Liver (tissue), 9 donors: ENCODE data around the gene ERBB4. TPM values are rescaled to one million over a fixed set of nuclear protein-coding genes. Genes with fewer than 3 reads are reported as not detected.

Experiments used
- DNase-seq: peaks from one replicate; pipeline ENCODE4 v3.0.0-alpha.2; 2017; ENCODE audit warnings: low spot score
- H3K27ac ChIP-seq, 2 donors: one replicate each; pipeline ENCODE4 v1.7.0; 2013; ENCODE audit warnings: inconsistent platforms in 2 of 2, low read length in 2 of 2, control low read depth in 1 of 2, low read depth in 1 of 2, mild to moderate bottlenecking in 1 of 2
- H3K27me3 ChIP-seq, 4 donors: one replicate each; pipeline versions ENCODE4 v1.6.1 to v1.7.0; 2013; ENCODE audit warnings: low read length in 3 of 4, inconsistent platforms in 1 of 4, mild to moderate bottlenecking in 1 of 4, moderate library complexity in 1 of 4; ENCODE audit not compliant: control insufficient read depth in 4 of 4, insufficient read depth in 4 of 4
- H3K36me3 ChIP-seq, 4 donors: one replicate each; pipeline versions ENCODE4 v1.6.1 to v1.7.0; 2013; ENCODE audit warnings: low read length in 3 of 4, mild to moderate bottlenecking in 3 of 4, low read depth in 1 of 4, moderate library complexity in 1 of 4; ENCODE audit not compliant: control insufficient read depth in 4 of 4, insufficient read depth in 3 of 4
- H3K4me1 ChIP-seq, 4 donors: one replicate each; pipeline versions ENCODE4 v1.6.1 to v1.7.0; 2013; ENCODE audit warnings: low read length in 3 of 4, mild to moderate bottlenecking in 3 of 4, moderate library complexity in 1 of 4; ENCODE audit not compliant: control insufficient read depth in 4 of 4, insufficient read depth in 4 of 4
- H3K4me3 ChIP-seq, 3 donors: one replicate each; pipeline versions ENCODE4 v1.6.1 to v1.7.0; 2013; ENCODE audit warnings: low read length in 3 of 3, control low read depth in 1 of 3, low read depth in 1 of 3, mild to moderate bottlenecking in 1 of 3
- H3K9ac ChIP-seq, 2 donors: one replicate each; pipeline ENCODE4 v1.7.0; 2013; ENCODE audit warnings: low read length in 2 of 2, mild to moderate bottlenecking in 2 of 2, moderate library complexity in 2 of 2, control low read depth in 1 of 2, low read depth in 1 of 2
- H3K9me3 ChIP-seq, 4 donors: one replicate each; pipeline versions ENCODE4 v1.6.1 to v1.7.0; 2013; ENCODE audit warnings: low read length in 3 of 4; ENCODE audit not compliant: control insufficient read depth in 4 of 4
- ATF3 ChIP-seq: IDR thresholded peaks from 2 replicates; pipeline ENCODE4 v1.6.1; 2016; ENCODE audit warnings: antibody characterized with exemption
- EGR1 ChIP-seq, 2 donors: IDR thresholded peaks; 2 replicates each; pipeline ENCODE4 v1.6.1; 2016 to 2018; ENCODE audit warnings: antibody characterized with exemption in 2 of 2, low read depth in 2 of 2
- FOXA1 ChIP-seq: IDR thresholded peaks from 2 replicates; pipeline ENCODE4 v1.6.1; 2016; ENCODE audit warnings: antibody characterized with exemption
- FOXA2 ChIP-seq: IDR thresholded peaks from 2 replicates; pipeline ENCODE4 v1.6.1; 2016; ENCODE audit warnings: antibody characterized with exemption
- GABPA ChIP-seq, 2 donors: IDR thresholded peaks in 1 of 2; conservative IDR thresholded peaks in 1 of 2; 2 replicates each; pipeline ENCODE4 v1.6.1; 2016; ENCODE audit warnings: antibody characterized with exemption in 2 of 2, mild to moderate bottlenecking in 1 of 2, moderate library complexity in 1 of 2
- HNF4A ChIP-seq, 2 donors: conservative IDR thresholded peaks; 2 replicates each; pipeline ENCODE4 v1.6.1; 2016; ENCODE audit warnings: antibody characterized with exemption in 2 of 2, mild to moderate bottlenecking in 2 of 2
- NR2F2 ChIP-seq: IDR thresholded peaks from 2 replicates; pipeline ENCODE4 v1.6.1; 2016; ENCODE audit warnings: antibody characterized with exemption
- RAD21 ChIP-seq, 2 donors: IDR thresholded peaks; 2 replicates each; pipeline ENCODE4 v1.6.1; 2016; ENCODE audit warnings: antibody characterized with exemption in 2 of 2, mild to moderate bottlenecking in 2 of 2
- RXRA ChIP-seq, 2 donors: IDR thresholded peaks; 2 replicates each; pipeline ENCODE4 v1.6.1; 2017 to 2018; ENCODE audit warnings: antibody characterized with exemption in 2 of 2, mild to moderate bottlenecking in 1 of 2
- SP1 ChIP-seq: IDR thresholded peaks from 2 replicates; pipeline ENCODE4 v1.6.1; 2018; ENCODE audit warnings: antibody characterized with exemption, mild to moderate bottlenecking
- TAF1 ChIP-seq: conservative IDR thresholded peaks from 2 replicates; pipeline ENCODE4 v1.6.1; 2016; ENCODE audit warnings: antibody characterized with exemption, mild to moderate bottlenecking
- YY1 ChIP-seq: IDR thresholded peaks from 2 replicates; pipeline ENCODE4 v1.6.1; 2016; ENCODE audit warnings: antibody characterized with exemption, mild to moderate bottlenecking
- WGBS: extraction: QIAGEN DNeasy Blood & Tissue Kit; methylation state at CpG from one replicate; pipeline ENCODE4 v1.1.7; 2013; 5-methylcytosine and 5-hydroxymethylcytosine counted together
- polyA plus RNA-seq, 2 donors: library from polyadenylated mRNA; stranded (reverse) in 1 of 2; unstranded in 1 of 2; fragments of 200-250 nt in 1 of 2; fragments of >200 nt in 1 of 2; fragmentation: Nextera tagmentation in 1 of 2; extraction: Ambion mirVana in 1 of 2; gene quantifications; one replicate each; pipeline versions ENCODE4 v1.2.1 to v1.2.3, GENCODE V29; 2013 to 2015
- total RNA-seq, 2 donors: library from RNA; depleted of rRNA; stranded (reverse); fragments of >200 nt; gene quantifications; one replicate each; pipeline ENCODE4 v1.2.3, GENCODE V29; 2014
- TF ChIP-seq, protein P1 (sequence below): fragments of 150-350 bp; IDR thresholded peaks from 2 replicates; pipeline ENCODE4 v1.5.1; 2017; ENCODE audit warnings: improper control_type of control experiment, low read depth, low read length; ENCODE audit not compliant: missing input control
- TF ChIP-seq, protein P2 (sequence below): IDR thresholded peaks from 2 replicates; pipeline ENCODE4 v1.6.1; 2016; ENCODE audit warnings: antibody characterized with exemption, mild to moderate bottlenecking
- TF ChIP-seq, protein P3 (sequence below): IDR thresholded peaks from 2 replicates; pipeline ENCODE4 v1.6.1; 2016; ENCODE audit warnings: antibody characterized with exemption
- TF ChIP-seq, protein P4 (sequence below): IDR thresholded peaks from 2 replicates; pipeline ENCODE4 v1.6.1; 2016; ENCODE audit warnings: antibody characterized with exemption
- donor health status: healthy.
- donor health status: healthy.
- donor health status: healthy.
- donor health status: healthy.
- donor health status: healthy.

ERBB4 gene
- total and polyA plus RNA-seq, 4 donors: 0.03 to 0.42 TPM; not detected in 2

- WGBS: 67% methylated on average over 3 of the region's 3 CpGs
- no peak for DNase-seq
- Histone ChIP-seq H3K4me3 (no peak overlapping the region), H3K36me3 (no peaks in the 10 kb centered on the region), H3K27ac (no peak overlapping the region), H3K4me1 (no peaks in the 10 kb centered on the region), H3K9ac (no peak overlapping the region), H3K9me3 (no peaks in the 10 kb centered on the region), H3K27me3 (no peaks in the 10 kb centered on the region)
- TF ChIP-seq NR2F2 (no peak), RXRA (IDR thresholded peaks at IDR 0.05) (no peak), FOXA1 (no peak), SP1 (no peak), EGR1 (IDR thresholded peaks at IDR 0.05; ENCODE audit: low read depth in 2 of 2) (no peak), RAD21 (IDR thresholded peaks at IDR 0.05) (no peak), GABPA (IDR thresholded peaks at IDR 0.05 in 1 of 2, conservative IDR thresholded peaks at IDR 0.05 in 1 of 2) (no peak), HNF4A (conservative IDR thresholded peaks at IDR 0.05) (no peak), FOXA2 (no peak), ATF3 (no peak), TAF1 (no peak)
- TF ChIP-seq, protein P1, sequence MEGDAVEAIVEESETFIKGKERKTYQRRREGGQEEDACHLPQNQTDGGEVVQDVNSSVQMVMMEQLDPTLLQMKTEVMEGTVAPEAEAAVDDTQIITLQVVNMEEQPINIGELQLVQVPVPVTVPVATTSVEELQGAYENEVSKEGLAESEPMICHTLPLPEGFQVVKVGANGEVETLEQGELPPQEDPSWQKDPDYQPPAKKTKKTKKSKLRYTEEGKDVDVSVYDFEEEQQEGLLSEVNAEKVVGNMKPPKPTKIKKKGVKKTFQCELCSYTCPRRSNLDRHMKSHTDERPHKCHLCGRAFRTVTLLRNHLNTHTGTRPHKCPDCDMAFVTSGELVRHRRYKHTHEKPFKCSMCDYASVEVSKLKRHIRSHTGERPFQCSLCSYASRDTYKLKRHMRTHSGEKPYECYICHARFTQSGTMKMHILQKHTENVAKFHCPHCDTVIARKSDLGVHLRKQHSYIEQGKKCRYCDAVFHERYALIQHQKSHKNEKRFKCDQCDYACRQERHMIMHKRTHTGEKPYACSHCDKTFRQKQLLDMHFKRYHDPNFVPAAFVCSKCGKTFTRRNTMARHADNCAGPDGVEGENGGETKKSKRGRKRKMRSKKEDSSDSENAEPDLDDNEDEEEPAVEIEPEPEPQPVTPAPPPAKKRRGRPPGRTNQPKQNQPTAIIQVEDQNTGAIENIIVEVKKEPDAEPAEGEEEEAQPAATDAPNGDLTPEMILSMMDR: no peak
- TF ChIP-seq, protein P2, sequence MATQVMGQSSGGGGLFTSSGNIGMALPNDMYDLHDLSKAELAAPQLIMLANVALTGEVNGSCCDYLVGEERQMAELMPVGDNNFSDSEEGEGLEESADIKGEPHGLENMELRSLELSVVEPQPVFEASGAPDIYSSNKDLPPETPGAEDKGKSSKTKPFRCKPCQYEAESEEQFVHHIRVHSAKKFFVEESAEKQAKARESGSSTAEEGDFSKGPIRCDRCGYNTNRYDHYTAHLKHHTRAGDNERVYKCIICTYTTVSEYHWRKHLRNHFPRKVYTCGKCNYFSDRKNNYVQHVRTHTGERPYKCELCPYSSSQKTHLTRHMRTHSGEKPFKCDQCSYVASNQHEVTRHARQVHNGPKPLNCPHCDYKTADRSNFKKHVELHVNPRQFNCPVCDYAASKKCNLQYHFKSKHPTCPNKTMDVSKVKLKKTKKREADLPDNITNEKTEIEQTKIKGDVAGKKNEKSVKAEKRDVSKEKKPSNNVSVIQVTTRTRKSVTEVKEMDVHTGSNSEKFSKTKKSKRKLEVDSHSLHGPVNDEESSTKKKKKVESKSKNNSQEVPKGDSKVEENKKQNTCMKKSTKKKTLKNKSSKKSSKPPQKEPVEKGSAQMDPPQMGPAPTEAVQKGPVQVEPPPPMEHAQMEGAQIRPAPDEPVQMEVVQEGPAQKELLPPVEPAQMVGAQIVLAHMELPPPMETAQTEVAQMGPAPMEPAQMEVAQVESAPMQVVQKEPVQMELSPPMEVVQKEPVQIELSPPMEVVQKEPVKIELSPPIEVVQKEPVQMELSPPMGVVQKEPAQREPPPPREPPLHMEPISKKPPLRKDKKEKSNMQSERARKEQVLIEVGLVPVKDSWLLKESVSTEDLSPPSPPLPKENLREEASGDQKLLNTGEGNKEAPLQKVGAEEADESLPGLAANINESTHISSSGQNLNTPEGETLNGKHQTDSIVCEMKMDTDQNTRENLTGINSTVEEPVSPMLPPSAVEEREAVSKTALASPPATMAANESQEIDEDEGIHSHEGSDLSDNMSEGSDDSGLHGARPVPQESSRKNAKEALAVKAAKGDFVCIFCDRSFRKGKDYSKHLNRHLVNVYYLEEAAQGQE: no peak
- TF ChIP-seq, protein P3, sequence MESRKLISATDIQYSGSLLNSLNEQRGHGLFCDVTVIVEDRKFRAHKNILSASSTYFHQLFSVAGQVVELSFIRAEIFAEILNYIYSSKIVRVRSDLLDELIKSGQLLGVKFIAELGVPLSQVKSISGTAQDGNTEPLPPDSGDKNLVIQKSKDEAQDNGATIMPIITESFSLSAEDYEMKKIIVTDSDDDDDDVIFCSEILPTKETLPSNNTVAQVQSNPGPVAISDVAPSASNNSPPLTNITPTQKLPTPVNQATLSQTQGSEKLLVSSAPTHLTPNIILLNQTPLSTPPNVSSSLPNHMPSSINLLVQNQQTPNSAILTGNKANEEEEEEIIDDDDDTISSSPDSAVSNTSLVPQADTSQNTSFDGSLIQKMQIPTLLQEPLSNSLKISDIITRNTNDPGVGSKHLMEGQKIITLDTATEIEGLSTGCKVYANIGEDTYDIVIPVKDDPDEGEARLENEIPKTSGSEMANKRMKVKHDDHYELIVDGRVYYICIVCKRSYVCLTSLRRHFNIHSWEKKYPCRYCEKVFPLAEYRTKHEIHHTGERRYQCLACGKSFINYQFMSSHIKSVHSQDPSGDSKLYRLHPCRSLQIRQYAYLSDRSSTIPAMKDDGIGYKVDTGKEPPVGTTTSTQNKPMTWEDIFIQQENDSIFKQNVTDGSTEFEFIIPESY: no peak
These were observed 48.8 kb downstream of the ERBB4 start for GRCh38 chr2:212489719-212490346.

DNA sequence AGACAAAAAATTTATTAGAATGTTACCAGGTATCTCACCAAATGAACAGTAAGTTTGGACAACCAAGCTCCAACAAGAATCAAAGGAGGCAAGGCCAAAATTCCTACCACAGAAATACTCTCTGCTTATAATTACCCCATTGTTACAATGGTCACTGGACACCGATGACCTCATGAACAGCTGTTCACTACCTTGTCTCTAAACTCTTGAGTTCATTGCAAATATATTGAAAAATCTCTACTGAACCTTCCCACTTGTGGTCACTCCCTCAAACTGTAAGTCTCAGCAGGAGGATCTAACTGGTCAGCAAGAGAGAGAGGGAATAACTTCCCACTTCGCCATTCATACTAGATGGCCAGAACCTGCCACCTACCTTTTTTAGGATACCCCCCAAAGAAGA lies 50.0 kb downstream of the ERBB4 start:
- H3K9ac ChIP-seq: no peak overlapping the region
- TF ChIP-seq, protein P4, sequence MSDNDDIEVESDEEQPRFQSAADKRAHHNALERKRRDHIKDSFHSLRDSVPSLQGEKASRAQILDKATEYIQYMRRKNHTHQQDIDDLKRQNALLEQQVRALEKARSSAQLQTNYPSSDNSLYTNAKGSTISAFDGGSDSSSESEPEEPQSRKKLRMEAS: no peak
- no peak for TF ChIP-seq YY1
- TF ChIP-seq, protein P2: no peak
- TF ChIP-seq GABPA (IDR thresholded peaks at IDR 0.05 in 1 of 2, conservative IDR thresholded peaks at IDR 0.05 in 1 of 2): no peak
- TF ChIP-seq RXRA (IDR thresholded peaks at IDR 0.05): no peak
- TF ChIP-seq, protein P3: no peak
- H3K4me3 ChIP-seq: no peak overlapping the region
- H3K36me3 ChIP-seq: no peaks in the 10 kb centered on the region
- H3K27ac ChIP-seq: no peak overlapping the region
- no peaks in the 10 kb centered on the region for H3K27me3 ChIP-seq
- H3K9me3 ChIP-seq: no peaks in the 10 kb centered on the region
- H3K4me1 ChIP-seq: no peaks in the 10 kb centered on the region
- 88% methylated on average over 2 of the region's 2 CpGs for WGBS
- DNase-seq: no peak
